Progenitor cell of endocrine pancreas (in vitro differentiated cells): ENCODE measurements around the gene FNBP1. TPM values are rescaled to one million over a fixed set of nuclear protein-coding genes. Genes with fewer than 3 reads are reported as not detected.
A peak's percentile ranks its signal among the peaks of the same experiment; 100 is the strongest.

Source experiments
- DNase-seq: peaks from one replicate; pipeline ENCODE4 v3.0.0; 2021; ENCODE audit warnings: low spot score; ENCODE audit not compliant: unreplicated experiment
- H3K27ac Mint-ChIP-seq: 2 replicates; pipeline ENCODE4 v1.8.0; 2021; ENCODE audit warnings: mild to moderate bottlenecking, moderate library complexity, mixed read lengths
- H3K27me3 Mint-ChIP-seq: 2 replicates; pipeline ENCODE4 v1.8.0; 2021; ENCODE audit warnings: mixed read lengths
- H3K36me3 Mint-ChIP-seq: 2 replicates; pipeline ENCODE4 v1.8.0; 2022; ENCODE audit warnings: mixed read lengths; ENCODE audit not compliant: insufficient read depth
- H3K4me1 Mint-ChIP-seq: 2 replicates; pipeline ENCODE4 v1.8.0; 2021; ENCODE audit warnings: low read depth, mixed read lengths
- H3K4me3 Mint-ChIP-seq: 2 replicates; pipeline ENCODE4 v1.8.0; 2021; ENCODE audit warnings: low read depth, mild to moderate bottlenecking, moderate library complexity, mixed read lengths
- H3K9me3 Mint-ChIP-seq: 2 replicates; pipeline ENCODE4 v1.8.0; 2021; ENCODE audit warnings: low read depth, mixed read lengths
- total RNA-seq: library from RNA; stranded (reverse); gene quantifications from 2 replicates; pipeline ENCODE4 v1.2.1, GENCODE V29; 2021
- TF ChIP-seq, protein P1 (sequence below): fragments of 200-600 bp; sonication (generic); IDR thresholded peaks from one replicate; pipeline ENCODE4 v1.5.0; 2021; ENCODE audit warnings: antibody characterized with exemption, mild to moderate bottlenecking; ENCODE audit not compliant: unreplicated experiment

The FNBP1 gene
- total RNA-seq, 1 donor from 2014 or later = 44.1 TPM

DNA sequence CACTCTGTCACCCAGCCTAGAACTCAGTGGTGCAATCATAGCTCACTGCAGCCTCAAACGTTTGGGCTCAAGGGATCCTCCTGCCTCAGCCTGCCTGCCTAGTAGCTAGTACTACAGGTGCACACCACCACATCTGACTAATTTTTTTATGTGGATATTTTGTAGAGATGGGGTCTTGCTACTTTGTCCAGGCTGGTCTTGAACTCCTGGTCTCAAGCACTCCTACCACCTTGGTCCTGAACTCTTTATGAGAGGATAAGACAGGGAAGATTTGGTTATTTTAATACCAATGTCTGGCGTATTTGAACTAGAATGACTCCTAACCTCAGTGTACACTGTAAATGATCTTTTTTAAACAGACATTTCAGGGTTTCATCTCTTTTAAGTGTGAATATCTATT, 19.8 kb upstream of the FNBP1 start:
- no peaks in the 10 kb centered on the region for H3K9me3 Mint-ChIP-seq
- peaks cover 4% of the 10 kb centered on the region for H3K36me3 Mint-ChIP-seq
- no peak overlapping the region for H3K27ac Mint-ChIP-seq
- H3K27me3 Mint-ChIP-seq = no peaks in the 10 kb centered on the region
- no peak overlapping the region for H3K4me3 Mint-ChIP-seq
- no peaks in the 10 kb centered on the region for H3K4me1 Mint-ChIP-seq
- DNase-seq = no peak
- TF ChIP-seq, protein P1, sequence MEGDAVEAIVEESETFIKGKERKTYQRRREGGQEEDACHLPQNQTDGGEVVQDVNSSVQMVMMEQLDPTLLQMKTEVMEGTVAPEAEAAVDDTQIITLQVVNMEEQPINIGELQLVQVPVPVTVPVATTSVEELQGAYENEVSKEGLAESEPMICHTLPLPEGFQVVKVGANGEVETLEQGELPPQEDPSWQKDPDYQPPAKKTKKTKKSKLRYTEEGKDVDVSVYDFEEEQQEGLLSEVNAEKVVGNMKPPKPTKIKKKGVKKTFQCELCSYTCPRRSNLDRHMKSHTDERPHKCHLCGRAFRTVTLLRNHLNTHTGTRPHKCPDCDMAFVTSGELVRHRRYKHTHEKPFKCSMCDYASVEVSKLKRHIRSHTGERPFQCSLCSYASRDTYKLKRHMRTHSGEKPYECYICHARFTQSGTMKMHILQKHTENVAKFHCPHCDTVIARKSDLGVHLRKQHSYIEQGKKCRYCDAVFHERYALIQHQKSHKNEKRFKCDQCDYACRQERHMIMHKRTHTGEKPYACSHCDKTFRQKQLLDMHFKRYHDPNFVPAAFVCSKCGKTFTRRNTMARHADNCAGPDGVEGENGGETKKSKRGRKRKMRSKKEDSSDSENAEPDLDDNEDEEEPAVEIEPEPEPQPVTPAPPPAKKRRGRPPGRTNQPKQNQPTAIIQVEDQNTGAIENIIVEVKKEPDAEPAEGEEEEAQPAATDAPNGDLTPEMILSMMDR = no peak

DNA sequence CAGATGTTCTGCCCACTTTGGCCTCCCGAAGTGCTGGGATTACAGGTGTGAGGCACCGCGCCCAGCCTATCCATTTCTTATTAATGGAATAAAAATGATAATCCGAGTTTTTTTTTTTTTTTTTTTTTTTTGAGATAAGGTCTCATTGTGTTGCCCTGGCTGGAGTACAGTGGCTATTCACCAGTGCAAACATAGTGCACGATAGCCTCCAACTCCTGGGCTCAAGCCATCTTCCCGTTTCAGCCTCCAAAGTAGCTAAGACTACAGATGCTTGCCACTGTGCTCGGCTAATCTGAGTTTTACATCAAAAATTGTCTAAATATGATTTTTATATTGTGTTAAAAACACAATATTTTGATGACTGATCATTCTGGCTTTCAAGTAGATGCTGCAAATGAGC, 17.3 kb upstream of the FNBP1 start:
- peaks cover 2% of the 10 kb centered on the region for H3K36me3 Mint-ChIP-seq
- no peaks in the 10 kb centered on the region for H3K27me3 Mint-ChIP-seq
- no peaks in the 10 kb centered on the region for H3K4me1 Mint-ChIP-seq
- no peak for DNase-seq
- no peaks in the 10 kb centered on the region for H3K9me3 Mint-ChIP-seq
- TF ChIP-seq, protein P1 = no peak
- H3K27ac Mint-ChIP-seq = no peak overlapping the region
- no peak overlapping the region for H3K4me3 Mint-ChIP-seq

DNA sequence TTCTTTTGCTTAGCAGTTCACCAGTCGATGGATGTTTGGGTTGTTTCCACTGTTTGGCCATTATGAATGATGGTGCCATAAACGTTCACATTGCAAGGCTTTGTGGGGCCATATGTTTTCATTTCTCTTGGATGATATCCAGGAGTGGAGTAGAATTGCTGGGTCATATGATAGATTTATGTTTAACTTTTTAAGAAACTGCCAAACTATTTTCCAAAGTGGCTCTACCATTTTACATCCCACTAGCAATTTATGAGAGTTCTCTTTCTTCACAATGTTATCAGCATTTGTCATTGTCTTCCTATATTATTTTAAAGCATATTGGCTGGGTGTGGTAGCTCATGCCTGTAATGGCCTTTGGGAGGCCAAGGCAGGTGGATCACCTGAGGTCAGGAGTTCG, 15.9 kb upstream of the FNBP1 start:
- no peak overlapping the region for H3K27ac Mint-ChIP-seq
- no peak overlapping the region for H3K4me3 Mint-ChIP-seq

DNA sequence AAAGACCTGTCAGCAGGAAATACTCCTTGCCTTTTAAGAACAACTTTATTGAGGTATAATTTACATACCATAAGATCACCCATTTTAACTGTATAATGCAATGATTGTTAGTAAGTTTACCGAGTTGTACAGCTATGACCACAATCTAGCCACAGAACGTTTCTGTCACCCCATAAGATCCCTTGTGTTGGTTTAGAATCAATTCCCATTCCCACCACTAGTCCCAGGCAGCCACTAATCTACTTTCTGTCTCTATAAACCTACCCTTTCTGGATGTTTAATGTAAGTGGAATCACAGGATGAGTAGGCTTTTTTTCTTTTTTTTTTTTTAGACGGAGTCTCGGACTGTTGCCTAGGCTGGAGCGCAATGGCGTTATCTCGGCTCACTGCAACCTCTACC, 15.2 kb upstream of the FNBP1 start:
- peaks cover 5% of the 10 kb centered on the region for H3K4me1 Mint-ChIP-seq
- H3K9me3 Mint-ChIP-seq = no peaks in the 10 kb centered on the region
- no peak overlapping the region for H3K27ac Mint-ChIP-seq
- TF ChIP-seq, protein P1 = peak; percentile 46
- H3K4me3 Mint-ChIP-seq = no peak overlapping the region
- H3K27me3 Mint-ChIP-seq = no peaks in the 10 kb centered on the region
- DNase-seq = no peak
- H3K36me3 Mint-ChIP-seq = peaks cover 2% of the 10 kb centered on the region

More for the DNA sequence above, 15.9 kb upstream of the FNBP1 start:
- no peak for DNase-seq
- TF ChIP-seq, protein P1 = no peak
- Mint-ChIP-seq H3K9me3 (no peaks in the 10 kb centered on the region), H3K27me3 (no peaks in the 10 kb centered on the region), H3K36me3 (peaks cover 2% of the 10 kb centered on the region), H3K4me1 (peaks cover 4% of the 10 kb centered on the region)

DNA sequence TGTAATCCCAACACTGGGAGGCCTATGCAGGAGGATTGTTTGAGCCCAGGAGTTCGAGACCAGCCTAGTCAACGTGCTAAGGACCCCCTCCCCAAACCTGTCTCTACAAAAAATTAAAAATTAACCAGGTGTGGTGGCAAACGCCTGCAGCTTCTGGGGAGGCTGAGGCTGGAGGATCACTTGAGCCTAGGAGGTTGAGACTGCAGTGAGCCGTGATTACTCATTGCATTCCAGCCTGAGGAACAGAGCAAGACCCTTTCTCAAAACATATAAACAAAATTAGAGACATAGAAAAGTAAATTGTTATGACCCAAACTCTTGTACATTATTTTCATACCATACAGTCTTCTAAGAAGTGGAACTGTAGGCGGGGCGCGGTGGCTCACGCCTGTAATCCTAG, 11.8 kb upstream of the FNBP1 start:
- H3K4me1 Mint-ChIP-seq = peaks cover 5% of the 10 kb centered on the region
- TF ChIP-seq, protein P1 = no peak
- no peaks in the 10 kb centered on the region for H3K9me3 Mint-ChIP-seq
- peak overlapping the region; percentile 99 for H3K27ac Mint-ChIP-seq
- H3K4me3 Mint-ChIP-seq = peak overlapping the region; percentile 95
- no peaks in the 10 kb centered on the region for H3K27me3 Mint-ChIP-seq
- no peak for DNase-seq
- H3K36me3 Mint-ChIP-seq = peaks cover 2% of the 10 kb centered on the region
